Esophagus squamous epithelium (tissue), 5 donors: ENCODE data around the gene NET1. TPM values are rescaled to one million over a fixed set of nuclear protein-coding genes. Genes with fewer than 3 reads are reported as not detected.

Experiments
- DNase-seq: peaks from one replicate; lab custom pipeline; 2025; lab: John Stamatoyannopoulos, UW
- H3K27ac ChIP-seq, 4 donors: fragments of 200-600 bp; sonication (generic); one replicate each; pipeline ENCODE4 v1.5.1; 2016 to 2019; ENCODE audit warnings: mild to moderate bottlenecking in 1 of 4
- H3K27me3 ChIP-seq, 4 donors: fragments of 200-600 bp; sonication (generic); 1 replicate in 3 of 4; 2 replicates in 1 of 4; pipeline versions ENCODE4 v1.5.1 to v1.6.0; 2017 to 2021; ENCODE audit warnings: antibody characterized with exemption in 1 of 4
- H3K36me3 ChIP-seq, 3 donors: fragments of 200-600 bp; sonication (generic); one replicate each; pipeline ENCODE4 v1.5.1; 2016 to 2019
- H3K4me1 ChIP-seq, 3 donors: fragments of 200-600 bp; sonication (generic); one replicate each; pipeline ENCODE4 v1.5.1; 2017 to 2019
- H3K4me3 ChIP-seq, 4 donors: fragments of 200-600 bp; sonication (generic); 1 replicate in 3 of 4; 2 replicates in 1 of 4; pipeline ENCODE4 v1.5.1; 2016 to 2019; ENCODE audit warnings: mild to moderate bottlenecking in 2 of 4, moderate library complexity in 1 of 4
- H3K9me3 ChIP-seq, 3 donors: fragments of 200-600 bp; sonication (generic); one replicate each; pipeline ENCODE4 v1.5.1; 2016 to 2019
- CTCF ChIP-seq, 6 experiments: fragments of 450-650 bp in 4 of 6; fragments of 200-600 bp in 2 of 6; sonication (generic) in 2 of 6; IDR thresholded peaks; one replicate each; pipeline ENCODE4 v1.5.1; 2016 to 2019; ENCODE audit warnings: antibody characterized with exemption in 6 of 6, mild to moderate bottlenecking in 4 of 6, moderate library complexity in 4 of 6
- POLR2A ChIP-seq, 4 donors: fragments of 450-650 bp; IDR thresholded peaks; one replicate each; pipeline ENCODE4 v1.6.1; 2017; ENCODE audit warnings: antibody characterized with exemption in 4 of 4, mild to moderate bottlenecking in 4 of 4, moderate library complexity in 3 of 4
- WGBS, 2 donors: methylation state at CpG; one replicate each; pipeline ENCODE4 v1.1.5; 2018; 5-methylcytosine and 5-hydroxymethylcytosine counted together
- intact Hi-C: fragments of 100-400 bp; cut with DNase I; formaldehyde crosslinking; loops from one replicate; pipeline ENCODE4 v1.15.0; 2022
- total RNA-seq, 4 donors: library from RNA; depleted of rRNA; stranded (reverse); fragments of >200 nt; gene quantifications; one replicate each; pipeline ENCODE4 v1.1.0, GENCODE V29; 2016
- donor health status: DM: yes; HTN: yes; CAD: no.

The NET1 gene
- total RNA-seq, 4 donors from 2014 or later = 77.8 to 170 (median 107) TPM

DNA sequence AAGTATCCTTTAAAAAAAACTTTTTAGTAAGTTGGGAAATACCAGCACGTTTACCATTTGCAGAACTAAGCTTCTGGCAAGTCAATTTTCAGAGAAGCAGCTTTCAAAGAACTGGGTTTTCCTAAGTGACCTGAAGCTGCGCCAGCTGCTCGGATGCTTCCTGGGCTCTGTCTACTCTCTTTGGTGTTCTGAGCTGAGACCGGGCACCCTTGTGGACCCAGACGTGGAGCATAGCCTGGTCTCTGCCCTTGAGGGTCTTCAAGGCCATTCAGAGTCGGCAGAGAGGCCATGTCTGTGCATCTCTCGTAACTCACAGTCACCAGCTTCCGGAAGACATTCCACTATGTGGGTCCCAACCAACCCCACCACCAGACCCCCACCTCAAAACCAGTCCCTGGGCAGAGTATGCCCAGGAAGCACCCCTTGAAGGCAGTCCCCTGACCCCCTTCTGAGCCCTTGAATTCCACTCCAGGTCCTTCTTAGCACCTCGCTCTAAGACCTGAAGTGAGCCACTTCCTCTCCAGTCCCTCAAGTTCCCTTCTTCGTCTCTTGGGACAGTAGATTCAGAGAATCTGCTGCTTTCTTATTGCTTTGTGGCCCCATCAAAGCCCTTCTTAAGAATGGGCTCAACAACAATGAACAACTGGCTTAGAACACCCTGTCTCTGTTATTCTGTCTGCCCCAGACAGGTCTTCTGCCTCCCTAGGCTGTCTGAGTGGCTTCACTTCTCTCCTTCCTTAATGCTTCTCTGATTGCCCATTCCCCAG lies 78.5 kb downstream of the NET1 start:
- DNase-seq = no peak
- H3K27me3 ChIP-seq = no peaks in the 10 kb centered on the region
- WGBS, 2 donors = 80 to 88% methylated on average over 8 to 10 of the region's 10 CpGs
- H3K9me3 ChIP-seq = peaks cover 0 to 9% (median 0%) of the 10 kb centered on the region in 3 donors
- peaks cover 0 to 29% (median 7%) of the 10 kb centered on the region in 3 donors for H3K4me1 ChIP-seq
- TF ChIP-seq POLR2A (IDR thresholded peaks at IDR 0.05) (no peak), CTCF (IDR thresholded peaks at IDR 0.05) (no peak)
- no peak overlapping the region for H3K27ac ChIP-seq
- intact Hi-C loops = no loop called here
- no peaks in the 10 kb centered on the region for H3K36me3 ChIP-seq
- H3K4me3 ChIP-seq = no peak overlapping the region

- DNase-seq = no peak
- Histone ChIP-seq H3K27me3 (no peaks in the 10 kb centered on the region), H3K4me3 (no peak overlapping the region), H3K9me3 (peaks cover 0 to 9% (median 0%) of the 10 kb centered on the region in 3 donors), H3K27ac (no peak overlapping the region), H3K36me3 (no peaks in the 10 kb centered on the region), H3K4me1 (peaks cover 0 to 33% (median 7%) of the 10 kb centered on the region in 3 donors)
- intact Hi-C loops = no loop called here
- WGBS, 2 donors = 75 to 78% methylated on average over 1 to 3 of the region's 7 CpGs
- no peak for TF ChIP-seq CTCF (IDR thresholded peaks at IDR 0.05)
Measured at GRCh38 chr10:5491477-5491876, 79.1 kb downstream of the NET1 start.

DNA sequence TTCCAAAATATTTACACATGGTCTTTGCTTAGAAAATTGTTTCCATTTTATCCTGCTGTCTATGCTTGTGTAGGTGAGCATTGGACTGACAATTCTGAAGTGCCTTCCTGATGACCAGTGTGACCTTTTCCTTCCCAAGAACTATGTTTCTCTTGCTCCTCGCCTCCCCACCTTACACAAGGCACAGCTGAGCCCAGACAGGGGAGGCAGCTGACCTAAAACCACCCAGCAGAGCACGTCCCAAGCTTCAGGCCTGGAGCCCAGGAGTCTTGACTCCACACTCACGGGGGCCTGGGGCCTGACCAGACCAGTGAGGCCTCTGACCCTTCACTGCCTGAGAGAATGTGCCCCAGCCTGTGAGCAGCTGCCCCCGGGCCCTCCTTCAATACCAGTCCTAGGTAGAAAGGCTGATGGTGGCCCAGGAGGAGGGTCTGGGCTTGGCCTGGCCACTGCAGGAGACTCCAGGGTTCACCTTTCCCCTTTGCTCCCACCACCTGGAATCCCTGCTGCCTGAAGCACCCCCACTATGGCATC lies 80.0 kb downstream of the NET1 start:
- Histone ChIP-seq H3K4me1 (peaks cover 0 to 33% (median 7%) of the 10 kb centered on the region in 3 donors), H3K4me3 (no peak overlapping the region), H3K27ac (no peak overlapping the region), H3K36me3 (no peaks in the 10 kb centered on the region), H3K27me3 (no peaks in the 10 kb centered on the region), H3K9me3 (peaks cover 0 to 9% (median 0%) of the 10 kb centered on the region in 3 donors)
- TF ChIP-seq POLR2A (IDR thresholded peaks at IDR 0.05) (no peak), CTCF (IDR thresholded peaks at IDR 0.05) (no peak)
- intact Hi-C loops = no loop called here
- 95 to 100% methylated on average over 1 to 2 of the region's 4 CpGs for WGBS, 2 donors
- DNase-seq = no peak

DNA sequence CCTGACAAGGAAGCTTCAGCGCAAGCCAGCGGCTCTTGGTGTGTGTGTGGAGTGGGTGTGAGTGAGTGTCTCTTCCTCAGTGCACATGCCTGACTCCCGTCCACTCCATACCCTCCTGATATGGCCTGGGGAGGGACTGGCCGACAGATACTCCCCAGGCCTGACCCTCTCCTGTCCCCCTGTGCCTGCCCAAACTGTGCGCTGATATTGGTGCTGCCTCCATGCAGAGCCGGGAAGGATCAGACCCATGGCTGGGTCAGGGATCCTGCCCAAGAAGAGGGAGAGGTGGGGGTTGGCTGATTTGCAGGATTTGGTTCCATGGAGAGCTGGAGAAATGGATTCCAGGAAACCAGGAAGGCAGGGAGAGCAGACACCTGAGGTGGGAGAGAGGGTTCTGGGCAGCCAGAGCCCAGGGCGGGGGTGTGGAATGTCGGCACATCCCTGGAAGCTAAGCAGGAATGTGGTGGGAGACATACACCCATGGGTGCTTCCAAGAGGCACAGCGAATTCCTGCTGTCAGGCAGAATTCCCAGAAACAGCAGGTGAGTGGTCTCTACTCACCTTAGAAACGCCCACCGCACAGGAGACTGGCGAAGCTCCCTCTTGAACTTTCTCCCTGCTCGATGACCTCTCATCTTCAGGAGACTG lies 80.7 kb downstream of the NET1 start:
- Histone ChIP-seq H3K4me1 (peaks cover 0 to 27% (median 7%) of the 10 kb centered on the region in 3 donors), H3K4me3 (no peak overlapping the region), H3K9me3 (peaks cover 0 to 9% (median 0%) of the 10 kb centered on the region in 3 donors), H3K36me3 (no peaks in the 10 kb centered on the region), H3K27me3 (no peaks in the 10 kb centered on the region), H3K27ac (no peak overlapping the region)
- intact Hi-C loops = no loop called here
- DNase-seq = no peak
- WGBS, 2 donors = 92 to 93% methylated on average over 7 to 9 of the region's 13 CpGs
- TF ChIP-seq CTCF (IDR thresholded peaks at IDR 0.05) (no peak), POLR2A (IDR thresholded peaks at IDR 0.05) (no peak)

DNA sequence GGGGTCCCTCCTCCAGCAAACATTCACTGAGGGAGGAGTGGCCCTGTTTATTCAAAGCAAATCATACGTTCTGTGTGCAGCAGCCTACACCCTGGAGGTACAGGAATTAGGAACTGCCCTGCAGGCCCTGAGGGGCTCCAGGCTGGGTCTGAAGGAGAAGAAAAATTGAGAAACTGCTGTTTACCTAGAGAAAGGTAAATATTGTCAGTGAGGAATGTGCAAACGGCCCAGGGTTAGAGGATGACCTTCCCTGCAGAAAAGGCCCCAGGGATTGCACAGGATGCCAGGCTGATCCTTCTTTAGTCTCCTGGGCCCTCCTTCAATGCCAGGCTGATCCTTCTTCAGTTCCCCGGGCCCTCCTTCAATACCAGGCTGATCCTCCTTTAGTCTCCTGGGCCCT lies 81.3 kb downstream of the NET1 start:
- Histone ChIP-seq H3K4me1 (peaks cover 1 to 29% (median 12%) of the 10 kb centered on the region in 3 donors), H3K9me3 (peaks cover 0 to 9% (median 0%) of the 10 kb centered on the region in 3 donors), H3K27ac (no peak overlapping the region), H3K4me3 (no peak overlapping the region), H3K36me3 (no peaks in the 10 kb centered on the region), H3K27me3 (no peaks in the 10 kb centered on the region)
- DNase-seq = no peak
- TF ChIP-seq POLR2A (IDR thresholded peaks at IDR 0.05) (no peak), CTCF (IDR thresholded peaks at IDR 0.05) (no peak)
- 54 to 70% methylated on average over 3 of the region's 3 CpGs for WGBS, 2 donors
- intact Hi-C loops = no loop called here
